ENCODE results near the gene DPAGT1.

GRCh38 chr11:119047205-119047604 is 54.4 kb downstream of the DPAGT1 start:
- TF ChIP-seq ZNF274 (IDR thresholded peaks at IDR 0.05; ENCODE audit: low read depth, low read length) (no peak), SUZ12 (IDR thresholded peaks at IDR 0.05; ENCODE audit: extremely low read depth, insufficient read depth, insufficient read length) (no peak), YY1 (IDR thresholded peaks at IDR 0.05; ENCODE audit: insufficient read depth, insufficient read length) (no peak)

Measured in NT2/D1 (cell line).